ENCODE data around the gene ITGA2B. TPM values are rescaled to one million over a fixed set of nuclear protein-coding genes. Genes with fewer than 3 reads are reported as not detected.

Gene ITGA2B
- total RNA-seq, 4 donors from 2014 or later = 0.14 to 0.32 TPM; not detected in 2

- WGBS, 2 donors (ENCODE audit: low coverage in 1 of 2) = 59 to 90% methylated on average over 2 to 26 of the region's 27 CpGs
- peaks cover 0 to 20% (median 5%) of the 10 kb centered on the region in 4 donors for H3K36me3 ChIP-seq
- DNase-seq = peak; percentile 38
- no peaks in the 10 kb centered on the region for H3K27me3 ChIP-seq
- intact Hi-C loops (cut with DNase I; ENCODE audit: low total_unique reads) (loop anchor here (1.0 to 2.0 kb wide), 2 partner anchors 24 to 105 kb away; partner anchors contain the start of gene UBTF), in situ Hi-C loops (cut with MboI; ENCODE audit: low pct_ligation_motif_present in 1 of 4, low pct_unique_long_range_greater_than_20kb in 1 of 4, low sequenced_read_pairs in 3 of 4) (loop anchor here in 1 of 4 donors (10.0 kb wide), 1 partner anchor 109 kb away; the partner anchor contains the start of gene UBTF)
- H3K9me3 ChIP-seq = no peaks in the 10 kb centered on the region
- peak overlapping the region; percentile 93 to 98 (median 96) for H3K27ac ChIP-seq
- H3K4me1 ChIP-seq = peaks cover 8 to 30% (median 25%) of the 10 kb centered on the region in 4 donors
- TF ChIP-seq CTCF (IDR thresholded peaks at IDR 0.05) (no peak), POLR2AphosphoS5 (IDR thresholded peaks at IDR 0.05) (no peak), POLR2A (IDR thresholded peaks at IDR 0.05) (no peak), EP300 (IDR thresholded peaks at IDR 0.05; ENCODE audit: low read depth) (no peak)
- H3K4me3 ChIP-seq = peak overlapping the region; percentile 67 to 97 (median 83)
Observed at GRCh38 chr17:44323359-44324091, 65.9 kb downstream of the ITGA2B start.

- H3K9me3 ChIP-seq = no peaks in the 10 kb centered on the region
- no peak overlapping the region for H3K4me3 ChIP-seq
- in situ Hi-C loops (cut with MboI; ENCODE audit: low pct_ligation_motif_present in 1 of 4, low pct_unique_long_range_greater_than_20kb in 1 of 4, low sequenced_read_pairs in 3 of 4) (loop anchor here in 1 of 4 donors (10.0 kb wide), 1 partner anchor 108 kb away; the partner anchor contains the start of gene UBTF), intact Hi-C loops (cut with DNase I; ENCODE audit: low total_unique reads) (no loop called here)
- no peak for TF ChIP-seq POLR2AphosphoS5 (IDR thresholded peaks at IDR 0.05)
- peaks cover 0 to 20% (median 5%) of the 10 kb centered on the region in 4 donors for H3K36me3 ChIP-seq
- peaks cover 7% of the 10 kb centered on the region for H3K27me3 ChIP-seq
- 93% methylated on average over 11 of the region's 11 CpGs; no CpG with 5 or more reads in 1 of the 2 donors for WGBS, 2 donors (ENCODE audit: low coverage in 1 of 2)
- H3K4me1 ChIP-seq = peaks cover 8 to 30% (median 25%) of the 10 kb centered on the region in 4 donors
- DNase-seq = no peak
- H3K27ac ChIP-seq = no peak overlapping the region
Observed at GRCh38 chr17:44322236-44322895, 67.1 kb downstream of the ITGA2B start.

Small RNA genes lying within 50 kb of the gene (small RNA-seq; reads per million reads assigned to genes)
- gene RN7SL258P = 0 reads per million in 4 donors

Other genes with a start within 250 kb of the ITGA2B start
- 10 to 100 TPM in 2 of 4 donors, under 1 TPM in 2; 0.32 to 16.9 (median 8.5) TPM for gene HROB, start 247.7 kb downstream of the ITGA2B start, total RNA-seq
- gene ASB16, start 218.9 kb downstream of the ITGA2B start, total RNA-seq = 1 to 10 TPM in 2 of 4 donors, not detected in 2; 1.2 to 2.6 TPM
- gene TMUB2, start 202.7 kb downstream of the ITGA2B start, total RNA-seq = 10 to 100 TPM; 53.4 to 70.5 (median 60.6) TPM
- gene ATXN7L3, start 189.8 kb downstream of the ITGA2B start, total RNA-seq = 10 to 100 TPM; 44.1 to 77.4 (median 52.3) TPM
- 10 to 100 TPM; 49.4 to 61.6 (median 60.4) TPM for gene UBTF, start 170.0 kb downstream of the ITGA2B start, total RNA-seq
- gene SLC4A1, start 121.5 kb downstream of the ITGA2B start, total RNA-seq = not detected
- gene RUNDC3A, start 81.0 kb downstream of the ITGA2B start, total RNA-seq = 1 to 10 TPM in 2 of 4 donors, under 1 TPM in 1, not detected in 1; 0.48 to 7.6 (median 1.1) TPM
- gene SLC25A39, start 64.8 kb downstream of the ITGA2B start, total RNA-seq = 100 to 1,000 TPM; 136 to 154 (median 141) TPM
- 1,000 to 10,000 TPM in 1 of 4 donors, 100 to 1,000 TPM in 3; 546 to 1,119 (median 694) TPM for gene GRN, start 44.3 kb downstream of the ITGA2B start, total RNA-seq
- gene FAM171A2, start 25.8 kb downstream of the ITGA2B start, total RNA-seq = 1 to 10 TPM in 1 of 4 donors, under 1 TPM in 2, not detected in 1; 0.14 to 7.9 (median 0.95) TPM
- 10 to 100 TPM; 14.5 to 53.1 (median 31.2) TPM for gene GPATCH8, start 113.8 kb upstream of the ITGA2B start, total RNA-seq
- 1 to 10 TPM in 1 of 4 donors, under 1 TPM in 1, not detected in 2; 0.41 to 1.3 TPM for gene FZD2, start 167.8 kb upstream of the ITGA2B start, total RNA-seq